MM.1S (cell line): Measurements from ENCODE around the gene NIPSNAP3A.

Experiments
- CTCF ChIP-seq: fragments of 300-600 bp; sonication (generic); IDR thresholded peaks from 2 replicates; pipeline ENCODE4 v1.5.1; 2016; ENCODE audit warnings: antibody characterized with exemption, low read length, mixed read lengths
- EZH2 ChIP-seq: fragments of 300-600 bp; sonication (generic); optimal IDR thresholded peaks from 2 replicates; pipeline ENCODE3; 2017; ENCODE audit warnings: low read depth, mild to moderate bottlenecking, antibody characterized with exemption, low read length, mixed read lengths

- TF ChIP-seq CTCF: no peak
- no peak for TF ChIP-seq EZH2
These were observed 685 bp upstream of the NIPSNAP3A start for GRCh38 chr9:104746798-104747197.
